ENCODE data around the gene MALSU1. TPM values are rescaled to one million over a fixed set of nuclear protein-coding genes. Genes with fewer than 3 reads are reported as not detected.

Gene MALSU1
- polyA plus RNA-seq, 1 of the 3 experiments (the other 2 are of a cell fraction), result 102 TPM

- ChIA-PET CTCF (interaction anchor here (1.0 to 9.9 kb wide), 4 partner anchors 16 to 179 kb away, joined by 4 to 69 read pairs (median 12); no protein-coding TSS in a partner anchor), POLR2A (interaction anchor here (0.6 kb wide), 1 partner anchor 9 kb away, joined by 4 read pairs; no protein-coding TSS in a partner anchor)
- H3K9me2 ChIP-seq, result no peaks in the 10 kb centered on the region
- H3K27me3 ChIP-seq (ENCODE audit: insufficient read depth), result no peaks in the 10 kb centered on the region
- H3K4me3 ChIP-seq (ENCODE audit: low read depth in 2 of 2, low read length in 1 of 2), result no peak overlapping the region
- H2AFZ ChIP-seq (ENCODE audit: low read depth), result peak overlapping the region; percentile 14
- H3K4me1 ChIP-seq (ENCODE audit: control insufficient read depth in 1 of 2, insufficient read depth in 2 of 2, low read depth in 1 of 2, low read length in 1 of 2), result peaks cover 8 to 14% of the 10 kb centered on the region in 2 experiments; a peak in 3 of 4 replicates
- no peaks in the 10 kb centered on the region; the same call in 1 of the 2 replicates for H4K20me1 ChIP-seq (ENCODE audit: insufficient read depth)
- no peak for DNase-seq
- no peak overlapping the region for H3K9ac ChIP-seq
- no peaks in the 10 kb centered on the region for H3K9me3 ChIP-seq
- peak overlapping the region in 1 of 2 experiments; percentile 29; a peak in 1 of 4 replicates for H3K27ac ChIP-seq (ENCODE audit: low read depth in 2 of 2, low read length in 1 of 2)
- no peak overlapping the region for H3K4me2 ChIP-seq
- H3F3A ChIP-seq (replicated peaks; ENCODE audit: insufficient read depth), result peaks cover 11% of the 10 kb centered on the region
- H3K79me2 ChIP-seq (ENCODE audit: insufficient read depth), result peaks cover 12% of the 10 kb centered on the region
- H3K36me3 ChIP-seq (replicated peaks in 1 of 2; ENCODE audit: control insufficient read depth in 1 of 2, insufficient read depth in 2 of 2, low read length in 1 of 2), result no peaks in the 10 kb centered on the region
- TF ChIP-seq RCOR1 (IDR thresholded peaks at IDR 0.05; ENCODE audit: low read length), result no peak
- no peak for TF ChIP-seq EZH2phosphoT487 (IDR thresholded peaks at IDR 0.05; ENCODE audit: borderline replicate concordance, low read depth)
- no peak for TF ChIP-seq MAX (IDR thresholded peaks at IDR 0.05; ENCODE audit: low read depth)
Measured at GRCh38 chr7:23295401-23295697, 3.8 kb upstream of the MALSU1 start.

DNA sequence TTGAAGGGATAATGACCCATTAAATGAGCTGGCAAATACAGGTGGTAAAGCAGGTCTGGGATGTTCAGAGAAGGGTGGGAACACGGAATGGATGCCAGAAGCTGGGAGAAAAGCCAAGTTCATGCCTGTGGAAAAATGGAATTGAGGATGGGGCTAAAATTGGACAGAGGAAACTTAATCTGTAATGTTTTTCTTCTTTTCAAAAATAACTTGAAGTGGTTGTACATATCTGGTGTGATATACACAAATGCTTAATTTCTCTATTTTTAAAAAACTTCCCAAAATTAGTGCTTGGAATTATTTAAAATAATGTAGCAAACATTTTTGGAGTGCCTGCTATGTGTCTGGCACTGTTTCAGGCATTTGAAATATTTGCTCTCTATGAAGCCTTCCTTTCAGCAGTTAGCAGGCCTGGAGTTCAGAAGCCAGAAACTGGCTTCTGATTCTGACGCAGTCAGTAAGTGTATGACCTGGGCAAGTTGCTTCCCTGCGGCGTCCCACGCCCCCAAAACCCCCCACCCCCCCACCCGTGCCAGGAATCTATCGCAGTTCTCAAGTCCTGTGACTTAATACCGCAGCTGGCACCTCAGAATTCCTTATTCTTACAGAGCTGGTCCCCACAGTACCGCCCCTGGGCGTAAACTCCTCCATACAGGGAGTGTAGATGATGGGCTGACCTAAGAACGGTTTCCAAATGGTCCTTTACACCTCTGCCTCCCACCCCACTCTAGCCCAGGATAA is 828 bp upstream of the MALSU1 start:
- Histone ChIP-seq H3K27ac (ENCODE audit: low read depth in 2 of 2, low read length in 1 of 2) (peak overlapping the region; percentile 77 to 88), H3K4me1 (ENCODE audit: control insufficient read depth in 1 of 2, insufficient read depth in 2 of 2, low read depth in 1 of 2, low read length in 1 of 2) (peaks cover 8 to 20% of the 10 kb centered on the region in 2 experiments; a peak in 3 of 4 replicates), H3K4me3 (ENCODE audit: low read depth in 2 of 2, low read length in 1 of 2) (peak overlapping the region; percentile 85 to 100), H3F3A (replicated peaks; ENCODE audit: insufficient read depth) (peaks cover 11% of the 10 kb centered on the region), H3K4me2 (peak overlapping the region; percentile 97), H2AFZ (ENCODE audit: low read depth) (peak overlapping the region; percentile 89), H3K27me3 (ENCODE audit: insufficient read depth) (no peaks in the 10 kb centered on the region), H3K9ac (peak overlapping the region; percentile 91; the same call in 1 of the 2 replicates), H3K9me2 (no peaks in the 10 kb centered on the region), H4K20me1 (ENCODE audit: insufficient read depth) (no peaks in the 10 kb centered on the region; the same call in 1 of the 2 replicates), H3K79me2 (ENCODE audit: insufficient read depth) (peaks cover 42% of the 10 kb centered on the region), H3K9me3 (no peaks in the 10 kb centered on the region), H3K36me3 (replicated peaks in 1 of 2; ENCODE audit: control insufficient read depth in 1 of 2, insufficient read depth in 2 of 2, low read length in 1 of 2) (peaks cover 8 to 25% of the 10 kb centered on the region in 2 experiments)
- DNase-seq, result peak; percentile 44
- 61% methylated on average over 11 of the region's 11 CpGs for WGBS (ENCODE audit: low lambda C conversion rate)
- ChIA-PET CTCF (interaction anchor here (0.5 to 9.9 kb wide), 8 partner anchors 11 to 1800 kb away, joined by 3 to 69 read pairs (median 4); no protein-coding TSS in a partner anchor), POLR2A (interaction anchor here (0.9 to 1.5 kb wide), 3 partner anchors 10 to 158 kb away, joined by 3 to 4 read pairs (median 3); no protein-coding TSS in a partner anchor)
- TF ChIP-seq NFIC (IDR thresholded peaks at IDR 0.05; ENCODE audit: borderline replicate concordance) (peak; percentile 63; the same call in 1 of the 2 replicates), REST (IDR thresholded peaks at IDR 0.05; ENCODE audit: low read depth, low read length) (no peak), FOSL2 (IDR thresholded peaks at IDR 0.05; ENCODE audit: borderline replicate concordance, low read depth) (no peak), TCF12 (IDR thresholded peaks at IDR 0.05) (peak; percentile 51; the same call in 1 of the 2 replicates), PBX3 (IDR thresholded peaks at IDR 0.05) (0 out of 2 replicates have a peak, but pooled peaks have one; percentile 6), TEAD4 (IDR thresholded peaks at IDR 0.05; ENCODE audit: borderline replicate concordance, insufficient read depth) (peak; percentile 61; the same call in 1 of the 2 replicates)
